Measurements from ENCODE around the gene PPP1R9A.
A peak's percentile ranks its signal among the peaks of the same experiment; 100 is the strongest.

Gene PPP1R9A

DNA sequence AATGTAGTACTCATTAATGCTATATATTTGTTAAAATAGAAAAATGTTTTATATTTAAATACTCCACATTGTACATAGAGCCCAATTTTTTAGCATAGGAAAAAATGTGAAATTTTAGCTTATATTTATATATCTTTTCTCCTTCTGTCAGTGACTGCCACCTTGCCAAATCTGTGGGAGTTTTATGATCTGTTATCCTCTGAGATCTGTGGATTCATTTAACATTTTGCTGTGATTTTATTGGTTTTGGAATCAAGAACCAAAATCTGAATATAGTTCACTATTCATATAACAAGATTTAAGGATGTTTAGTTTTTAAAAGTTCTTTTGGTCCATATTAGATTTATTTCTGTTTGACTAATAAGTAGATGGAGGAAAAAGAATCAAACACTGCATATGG, 127.9 kb downstream of the PPP1R9A start:
- no peaks in the 10 kb centered on the region for H3K9me3 ChIP-seq (ENCODE audit: control insufficient read depth, insufficient read depth, low read length)
- no peaks in the 10 kb centered on the region for H3K9me2 ChIP-seq (replicated peaks; ENCODE audit: control insufficient read depth, low read length)
- no peak overlapping the region for H3K4me3 ChIP-seq (ENCODE audit: low read length)
- H3K27ac ChIP-seq (ENCODE audit: low read depth, low read length): no peak overlapping the region
- no peaks in the 10 kb centered on the region for H3K36me3 ChIP-seq (ENCODE audit: control insufficient read depth, low read length)
- no peaks in the 10 kb centered on the region for H4K20me1 ChIP-seq (ENCODE audit: control insufficient read depth, insufficient read depth, low read depth, low read length)
- TF ChIP-seq EZH2phosphoT487 (IDR thresholded peaks at IDR 0.05; ENCODE audit: borderline replicate concordance, low read length) (no peak), CTCF (IDR thresholded peaks at IDR 0.05; ENCODE audit: low read depth, low read length, poor library complexity, severe bottlenecking) (no peak)
- no peaks in the 10 kb centered on the region for H3K4me1 ChIP-seq (ENCODE audit: control insufficient read depth, low read length)
- H3K79me2 ChIP-seq (ENCODE audit: control insufficient read depth, low read length): no peaks in the 10 kb centered on the region
- H3K27me3 ChIP-seq (ENCODE audit: control insufficient read depth, low read length): no peaks in the 10 kb centered on the region
- H3F3A ChIP-seq (ENCODE audit: control insufficient read depth, insufficient read depth): no peaks in the 10 kb centered on the region
- no peak overlapping the region for H3K4me2 ChIP-seq (ENCODE audit: low read length)

DNA sequence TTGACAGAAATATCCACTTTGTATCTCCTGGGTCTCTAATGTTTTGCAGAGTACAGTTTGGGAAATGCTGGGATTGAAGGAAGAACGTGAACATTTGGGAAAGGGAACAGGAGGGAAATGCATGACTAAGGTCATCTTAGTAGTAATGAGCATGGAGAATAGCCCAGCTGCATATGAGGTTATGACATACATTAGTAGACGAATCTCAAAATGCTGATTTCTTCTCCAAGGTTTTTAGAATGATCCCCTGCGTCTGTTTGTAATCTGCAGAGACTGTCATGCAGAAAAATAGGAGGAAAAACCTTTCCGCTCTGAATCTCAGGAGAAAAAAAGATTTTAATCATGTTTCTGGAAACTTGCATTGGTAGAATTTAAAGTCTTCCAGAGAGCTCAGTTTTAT, 133.6 kb downstream of the PPP1R9A start:
- no peaks in the 10 kb centered on the region for H4K20me1 ChIP-seq (ENCODE audit: control insufficient read depth, insufficient read depth, low read depth, low read length)
- H3K9me2 ChIP-seq (replicated peaks; ENCODE audit: control insufficient read depth, low read length): no peaks in the 10 kb centered on the region
- H3K9me3 ChIP-seq (ENCODE audit: control insufficient read depth, insufficient read depth, low read length): no peaks in the 10 kb centered on the region
- H3F3A ChIP-seq (ENCODE audit: control insufficient read depth, insufficient read depth): no peaks in the 10 kb centered on the region
- no peaks in the 10 kb centered on the region for H3K4me1 ChIP-seq (ENCODE audit: control insufficient read depth, low read length)
- no peak overlapping the region for H3K4me3 ChIP-seq (ENCODE audit: low read length)
- no peaks in the 10 kb centered on the region for H3K27me3 ChIP-seq (ENCODE audit: control insufficient read depth, low read length)
- H3K27ac ChIP-seq (ENCODE audit: low read depth, low read length): no peak overlapping the region
- no peaks in the 10 kb centered on the region for H3K79me2 ChIP-seq (ENCODE audit: control insufficient read depth, low read length)
- H3K36me3 ChIP-seq (ENCODE audit: control insufficient read depth, low read length): no peaks in the 10 kb centered on the region
- no peak overlapping the region for H3K4me2 ChIP-seq (ENCODE audit: low read length)
- TF ChIP-seq CTCF (IDR thresholded peaks at IDR 0.05; ENCODE audit: low read depth, low read length, poor library complexity, severe bottlenecking) (no peak), EZH2phosphoT487 (IDR thresholded peaks at IDR 0.05; ENCODE audit: borderline replicate concordance, low read length) (no peak)

DNA sequence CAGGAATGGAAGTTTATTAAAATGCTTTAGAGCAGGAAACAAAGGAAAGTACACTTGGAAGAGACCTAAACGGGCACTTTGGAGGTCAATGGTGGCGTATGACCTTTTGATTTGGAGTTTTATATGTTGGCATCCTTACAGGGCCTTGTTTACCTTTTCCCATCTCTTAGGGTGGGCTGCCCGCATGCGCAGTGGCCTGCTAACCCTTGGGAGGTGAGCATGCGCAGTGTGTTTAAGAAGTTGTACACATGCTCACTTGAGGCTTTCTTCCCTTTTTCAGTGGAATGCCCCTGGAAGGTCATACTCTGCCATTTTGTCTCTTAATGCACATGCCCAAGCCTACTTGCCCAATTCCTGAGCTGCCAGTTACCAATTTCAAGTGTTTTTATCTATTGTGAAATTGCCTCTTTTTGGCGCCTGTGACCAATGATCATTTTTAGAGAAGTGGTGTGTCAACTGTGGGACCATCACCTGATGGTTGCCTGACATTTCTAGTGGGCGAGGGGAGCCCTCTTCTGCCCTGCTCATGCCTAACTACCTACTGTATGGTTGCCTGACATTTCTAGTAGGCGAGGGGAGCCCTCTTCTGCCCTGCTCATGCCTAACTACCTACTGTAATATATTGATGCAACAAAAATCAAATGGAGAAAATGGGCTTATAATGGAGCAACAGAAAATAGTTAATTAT, 138.0 kb downstream of the PPP1R9A start:
- no peaks in the 10 kb centered on the region for H3K79me2 ChIP-seq (ENCODE audit: control insufficient read depth, low read length)
- no peaks in the 10 kb centered on the region for H3K9me3 ChIP-seq (ENCODE audit: control insufficient read depth, insufficient read depth, low read length)
- no peaks in the 10 kb centered on the region for H4K20me1 ChIP-seq (ENCODE audit: control insufficient read depth, insufficient read depth, low read depth, low read length)
- H3K27me3 ChIP-seq (ENCODE audit: control insufficient read depth, low read length): no peaks in the 10 kb centered on the region
- H3K27ac ChIP-seq (ENCODE audit: low read depth, low read length): no peak overlapping the region
- H3K4me2 ChIP-seq (ENCODE audit: low read length): no peak overlapping the region
- TF ChIP-seq EZH2phosphoT487 (IDR thresholded peaks at IDR 0.05; ENCODE audit: borderline replicate concordance, low read length) (no peak), CTCF (IDR thresholded peaks at IDR 0.05; ENCODE audit: low read depth, low read length, poor library complexity, severe bottlenecking) (peak; percentile 31)
- no peaks in the 10 kb centered on the region for H3K36me3 ChIP-seq (ENCODE audit: control insufficient read depth, low read length)
- no peaks in the 10 kb centered on the region for H3K9me2 ChIP-seq (replicated peaks; ENCODE audit: control insufficient read depth, low read length)
- no peaks in the 10 kb centered on the region for H3F3A ChIP-seq (ENCODE audit: control insufficient read depth, insufficient read depth)
- no peak overlapping the region for H3K4me3 ChIP-seq (ENCODE audit: low read length)
- no peaks in the 10 kb centered on the region for H3K4me1 ChIP-seq (ENCODE audit: control insufficient read depth, low read length)

Measured in DOHH2 (cell line).